Endothelial cell of umbilical vein (primary cell): ENCODE measurements around the gene ARHGEF39.

ENCODE experiments used
- CTCF ChIP-seq, 2 donors: IDR thresholded peaks; 1 replicate in 1 of 2; 2 replicates in 1 of 2; pipeline ENCODE4 v1.5.1; 2011; ENCODE audit warnings: low read length in 2 of 2, mild to moderate bottlenecking in 2 of 2, moderate library complexity in 2 of 2, control low read depth in 1 of 2, inconsistent platforms in 1 of 2, low read depth in 1 of 2; ENCODE audit not compliant: insufficient read depth in 1 of 2; ENCODE audit errors: extremely low read depth in 1 of 2
- EZH2 ChIP-seq: IDR thresholded peaks from 2 replicates; pipeline ENCODE4 v1.6.1; 2012; ENCODE audit warnings: borderline replicate concordance, low read depth, mild to moderate bottlenecking, moderate library complexity, low read length, inconsistent platforms; ENCODE audit not compliant: severe bottlenecking
- GATA2 ChIP-seq: IDR thresholded peaks from 2 replicates; pipeline ENCODE4 v1.7.0; 2011; ENCODE audit warnings: low read depth, mild to moderate bottlenecking, moderate library complexity, mixed read lengths, low read length; ENCODE audit not compliant: insufficient read length, insufficient read depth
- POLR2A ChIP-seq: IDR thresholded peaks from 2 replicates; pipeline ENCODE4 v1.6.1; 2012; ENCODE audit warnings: low read depth, mild to moderate bottlenecking, control low read depth, low read length
- POLR2AphosphoS5 ChIP-seq: IDR thresholded peaks from 2 replicates; pipeline ENCODE4 v1.6.1; 2012; ENCODE audit warnings: low read depth, mild to moderate bottlenecking, control low read depth, low read length, moderate library complexity; ENCODE audit not compliant: insufficient read depth

DNA sequence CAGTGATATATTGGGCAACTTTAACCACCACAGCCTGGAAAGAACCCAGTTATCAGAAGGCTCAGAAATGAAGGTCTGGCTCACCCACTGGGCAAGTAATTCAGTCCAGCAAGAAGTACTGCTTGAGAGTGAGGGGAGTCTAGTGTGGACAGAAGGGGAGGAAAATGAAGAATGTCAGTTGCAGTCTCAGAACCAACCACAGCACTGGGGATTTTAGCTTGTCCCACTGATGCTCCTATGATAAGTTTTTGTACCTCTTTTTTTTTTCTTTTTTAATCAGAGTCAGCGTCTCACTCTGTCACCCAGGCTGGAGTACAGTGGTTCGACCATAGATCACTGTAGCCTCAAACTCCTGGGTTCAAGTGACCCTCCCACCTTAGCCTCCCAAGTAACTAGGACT lies 37.4 kb downstream of the ARHGEF39 start:
- TF ChIP-seq CTCF (IDR thresholded peaks at IDR 0.05; ENCODE audit: extremely low read depth in 1 of 2, insufficient read depth in 1 of 2, low read depth in 1 of 2, low read length in 2 of 2) = no peak
- no peak for TF ChIP-seq POLR2AphosphoS5
- TF ChIP-seq EZH2 = no peak
- no peak for TF ChIP-seq POLR2A
- no peak for TF ChIP-seq GATA2
